Breast epithelium (tissue), 4 donors: Measurements from ENCODE around the gene GAGE1. TPM values are rescaled to one million over a fixed set of nuclear protein-coding genes. Genes with fewer than 3 reads are reported as not detected.

Experiments
- DNase-seq, 2 donors: peaks; one replicate each; pipeline ENCODE4 v3.0.0-alpha.2; 2019; ENCODE audit warnings: low spot score in 2 of 2
- H3K27ac ChIP-seq, 2 donors: fragments of 200-600 bp; sonication (generic) in 1 of 2; one replicate each; pipeline ENCODE4 v1.5.1; 2016 to 2019; ENCODE audit warnings: mild to moderate bottlenecking in 1 of 2
- H3K27me3 ChIP-seq, 2 donors: fragments of 200-600 bp; sonication (generic) in 1 of 2; one replicate each; pipeline versions ENCODE4 v1.5.1 to v1.6.0; 2017 to 2019; ENCODE audit warnings: control low read depth in 1 of 2, mild to moderate bottlenecking in 1 of 2
- H3K36me3 ChIP-seq: fragments of 200-600 bp; one replicate; pipeline ENCODE4 v1.5.1; 2019
- H3K4me1 ChIP-seq, 2 donors: fragments of 200-600 bp; sonication (generic); one replicate each; pipeline ENCODE4 v1.5.1; 2016 to 2019; ENCODE audit warnings: control low read depth in 1 of 2
- H3K4me3 ChIP-seq, 3 donors: fragments of 200-600 bp; sonication (generic); 1 replicate in 2 of 3; 2 replicates in 1 of 3; pipeline ENCODE4 v1.5.1; 2016 to 2019; ENCODE audit warnings: mild to moderate bottlenecking in 3 of 3, moderate library complexity in 2 of 3
- H3K9me3 ChIP-seq, 2 donors: fragments of 200-600 bp; sonication (generic) in 1 of 2; one replicate each; pipeline ENCODE4 v1.5.1; 2016 to 2019; ENCODE audit warnings: control low read depth in 1 of 2
- CTCF ChIP-seq, 3 donors: fragments of 450-650 bp; IDR thresholded peaks; one replicate each; pipeline ENCODE4 v1.5.1; 2016 to 2017; ENCODE audit warnings: antibody characterized with exemption in 3 of 3, mild to moderate bottlenecking in 3 of 3, moderate library complexity in 3 of 3
- POLR2A ChIP-seq: fragments of 450-650 bp; IDR thresholded peaks from one replicate; pipeline ENCODE4 v1.6.1; 2016; ENCODE audit warnings: antibody characterized with exemption, mild to moderate bottlenecking, moderate library complexity
- POLR2AphosphoS5 ChIP-seq, 3 donors: sonication (generic); formaldehyde crosslinking; IDR thresholded peaks; one replicate each; pipeline ENCODE4 v1.6.1; 2017; ENCODE audit warnings: antibody characterized with exemption in 3 of 3
- intact Hi-C: fragments of 100-400 bp; cut with DNase I; formaldehyde crosslinking; loops from one replicate; pipeline ENCODE4 v1.15.1; 2023; ENCODE audit warnings: low total_unique reads
- total RNA-seq, 3 donors: library from RNA; depleted of rRNA; stranded (reverse); fragments of >200 nt; gene quantifications; one replicate each; pipeline ENCODE4 v1.1.0, GENCODE V29; 2016

Gene GAGE1
- total RNA-seq, 3 donors from 2014 or later = not detected

DNA sequence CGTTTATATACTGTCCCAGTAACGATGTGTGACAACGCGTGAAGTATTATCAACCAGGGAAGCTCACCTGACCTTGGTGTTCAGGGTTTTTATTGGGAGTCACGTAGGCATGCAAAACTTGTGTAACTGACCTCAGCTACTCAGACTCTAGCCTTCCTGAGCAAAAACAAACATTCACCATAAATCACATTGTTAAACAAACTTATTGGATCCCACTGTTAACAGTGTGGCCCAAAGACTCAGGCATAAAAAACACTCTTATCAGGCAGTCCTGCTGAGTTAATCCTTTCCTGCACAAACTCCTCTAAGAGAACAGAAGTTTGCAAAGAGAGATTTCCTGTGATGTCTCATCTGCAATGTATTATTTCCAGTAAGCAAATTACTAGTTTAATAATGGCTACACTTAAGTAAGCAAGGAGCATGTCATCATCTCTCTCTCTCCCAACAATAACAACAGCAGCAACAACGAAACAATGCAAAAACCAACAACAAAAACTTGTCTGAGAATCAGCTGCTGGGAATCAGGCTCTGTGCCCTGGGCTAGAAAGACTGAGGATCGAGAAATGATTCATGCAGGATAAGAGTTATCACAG is 12.0 kb downstream of the GAGE1 start:
- Histone ChIP-seq H3K27ac (no peak overlapping the region), H3K9me3 (no peaks in the 10 kb centered on the region), H3K4me3 (no peak overlapping the region), H3K27me3 (peaks cover 0 to 50% of the 10 kb centered on the region in 2 donors), H3K4me1 (no peaks in the 10 kb centered on the region), H3K36me3 (no peaks in the 10 kb centered on the region)
- intact Hi-C loops = no loop called here
- no peak for DNase-seq
- no peak for TF ChIP-seq POLR2A
- no peak for TF ChIP-seq POLR2AphosphoS5 (IDR thresholded peaks at IDR 0.05)
- TF ChIP-seq CTCF (IDR thresholded peaks at IDR 0.05) = no peak

DNA sequence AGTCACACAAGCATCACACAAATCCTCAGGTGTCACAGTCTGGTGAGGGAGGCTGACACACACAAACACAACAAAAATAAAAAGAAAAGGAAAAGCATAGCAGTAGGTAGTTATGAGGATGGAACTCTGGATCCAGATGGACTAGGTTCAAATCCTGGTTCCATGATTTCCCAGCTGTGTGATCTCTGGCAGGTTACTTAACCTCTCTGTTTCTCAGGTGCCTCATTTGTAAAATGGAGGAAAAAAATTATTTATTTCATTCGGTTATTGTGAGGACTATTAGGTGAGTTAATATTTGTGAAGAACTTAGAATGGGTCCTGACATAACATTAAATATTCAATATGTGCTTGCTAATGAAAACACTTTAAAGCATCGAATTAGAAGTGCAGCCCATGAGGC is 19.8 kb downstream of the GAGE1 start:
- no peak for DNase-seq
- Histone ChIP-seq H3K27me3 (peaks cover 0 to 21% of the 10 kb centered on the region in 2 donors), H3K27ac (no peak overlapping the region), H3K36me3 (no peaks in the 10 kb centered on the region), H3K9me3 (no peaks in the 10 kb centered on the region), H3K4me3 (no peak overlapping the region), H3K4me1 (no peaks in the 10 kb centered on the region)
- no peak for TF ChIP-seq POLR2AphosphoS5 (IDR thresholded peaks at IDR 0.05)
- TF ChIP-seq POLR2A = no peak
- no peak for TF ChIP-seq CTCF (IDR thresholded peaks at IDR 0.05)
- intact Hi-C loops = no loop called here

- Histone ChIP-seq H3K9me3 (peaks cover 20 to 27% of the 10 kb centered on the region in 2 donors), H3K4me3 (peak overlapping the region in 1 of 3 donors; percentile 31), H3K4me1 (no peaks in the 10 kb centered on the region), H3K27me3 (peaks cover 0 to 17% of the 10 kb centered on the region in 2 donors), H3K27ac (no peak overlapping the region), H3K36me3 (no peaks in the 10 kb centered on the region)
- DNase-seq = no peak
- intact Hi-C loops = no loop called here
- TF ChIP-seq POLR2AphosphoS5 (IDR thresholded peaks at IDR 0.05) = no peak
- no peak for TF ChIP-seq CTCF (IDR thresholded peaks at IDR 0.05)
- TF ChIP-seq POLR2A = no peak
These were observed 28.4 kb downstream of the GAGE1 start for GRCh38 chrX:49627086-49627777.

DNA sequence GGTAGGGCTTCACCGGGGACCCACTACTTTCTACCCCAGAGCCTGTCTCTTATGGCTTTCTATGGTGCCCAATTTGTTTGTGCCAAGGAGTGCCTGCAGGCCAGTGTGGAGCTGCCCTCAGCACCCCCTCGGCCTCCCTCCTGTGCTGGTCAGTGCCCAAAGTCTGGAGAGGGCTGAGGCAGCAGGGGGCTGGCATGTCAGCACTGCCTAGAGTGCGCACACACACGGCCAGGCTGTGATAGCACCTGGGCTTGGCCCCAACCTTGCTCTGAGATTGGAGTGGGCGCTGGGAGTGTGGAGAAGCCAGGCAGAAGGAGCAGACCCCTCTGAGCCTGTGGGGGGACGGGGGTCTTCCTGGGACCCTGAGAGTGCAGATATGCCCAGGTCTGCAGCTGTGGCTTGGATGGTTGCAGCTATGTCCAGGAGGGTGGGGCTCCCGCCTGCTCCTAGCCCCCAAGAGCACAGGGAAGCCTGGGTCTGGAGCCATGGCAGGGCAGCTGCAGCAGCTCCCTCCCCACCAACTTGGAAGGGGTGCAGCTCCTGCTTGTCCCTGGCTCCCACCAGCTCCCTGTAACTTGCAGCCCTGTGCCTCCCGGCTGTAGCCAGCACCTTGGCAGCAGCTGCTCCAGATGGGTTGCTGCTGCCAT is 46.3 kb downstream of the GAGE1 start:
- H3K36me3 ChIP-seq = no peaks in the 10 kb centered on the region
- no peaks in the 10 kb centered on the region for H3K9me3 ChIP-seq
- no peak overlapping the region for H3K27ac ChIP-seq
- intact Hi-C loops = loop anchor here (5.0 kb wide), 1 partner anchor 703 kb away; no protein-coding TSS in a partner anchor
- TF ChIP-seq POLR2A (no peak), POLR2AphosphoS5 (IDR thresholded peaks at IDR 0.05) (no peak), CTCF (IDR thresholded peaks at IDR 0.05) (no peak)
- peaks cover 0 to 64% of the 10 kb centered on the region in 2 donors for H3K27me3 ChIP-seq
- DNase-seq = no peak
- H3K4me1 ChIP-seq = no peaks in the 10 kb centered on the region
- H3K4me3 ChIP-seq = no peak overlapping the region

DNA sequence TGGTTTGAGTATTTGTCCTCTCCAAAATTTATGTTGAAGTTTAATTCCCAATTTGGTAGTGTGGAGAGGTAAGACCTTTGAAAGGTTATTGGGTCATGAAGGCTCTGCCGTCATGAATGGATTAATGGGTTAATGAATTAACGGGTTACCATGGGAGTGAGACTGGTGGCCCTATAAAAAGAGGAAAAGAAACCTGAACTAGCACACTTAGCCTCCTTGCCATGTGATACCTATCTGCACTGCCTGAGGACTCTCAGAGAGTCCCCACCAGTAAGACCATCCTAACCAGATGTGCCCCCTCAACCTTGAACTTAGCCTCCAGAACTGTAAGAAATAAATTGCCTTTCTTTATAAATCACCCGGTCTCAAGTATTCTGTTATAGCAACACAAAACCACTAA is 57.7 kb downstream of the GAGE1 start:
- H3K9me3 ChIP-seq = no peaks in the 10 kb centered on the region
- no peak overlapping the region for H3K27ac ChIP-seq
- intact Hi-C loops = no loop called here

More for the DNA sequence above, 57.7 kb downstream of the GAGE1 start:
- TF ChIP-seq CTCF (IDR thresholded peaks at IDR 0.05) (no peak), POLR2AphosphoS5 (IDR thresholded peaks at IDR 0.05) (no peak), POLR2A (no peak)
- Histone ChIP-seq H3K4me1 (no peaks in the 10 kb centered on the region), H3K4me3 (no peak overlapping the region), H3K36me3 (no peaks in the 10 kb centered on the region), H3K27me3 (peaks cover 0 to 49% of the 10 kb centered on the region in 2 donors)
- DNase-seq = no peak
